Dedifferentiated amniotic fluid mesenchymal stem cell (primary cell): Measurements from ENCODE around the gene PCNA.
A peak's percentile ranks its signal among the peaks of the same experiment; 100 is the strongest.
"Not testable (repeated sequence)": the region's sequence is repeated elsewhere in the genome, so short reads cannot be mapped to it uniquely, and the experiment has no call there.

Experiments used
- DNase-seq: peaks from one replicate; pipeline ENCODE4 v3.0.0-alpha.2; 2016; ENCODE audit errors: extremely low spot score

The PCNA gene

DNA sequence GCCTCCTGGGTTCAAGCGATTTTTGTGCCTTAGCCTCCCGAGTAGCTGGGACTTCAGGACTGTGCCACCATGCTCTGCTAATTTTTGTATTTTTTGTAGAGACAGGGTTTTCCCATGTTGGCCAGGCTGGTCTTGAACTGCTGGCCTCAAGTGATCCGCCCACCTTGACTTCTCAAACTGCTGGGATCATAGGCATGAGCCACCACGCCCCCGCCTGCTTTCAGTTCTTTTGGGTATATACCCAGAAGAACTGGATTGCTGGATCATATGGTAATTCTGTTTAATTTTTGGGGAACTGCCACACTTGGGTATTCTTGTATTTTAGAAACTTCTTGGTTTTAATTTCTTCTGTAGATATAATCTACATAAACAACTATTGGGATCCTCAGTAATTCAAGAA, 24.1 kb upstream of the PCNA start:
- DNase-seq: no peak

- DNase-seq: no peak
These were observed 21.9 kb upstream of the PCNA start for GRCh38 chr20:5141615-5142014.

GRCh38 chr20:5140195-5140594, 20.4 kb upstream of the PCNA start:
- DNase-seq: no peak

- DNase-seq: no peak
These were observed 16.3 kb upstream of the PCNA start for GRCh38 chr20:5136096-5136495.

DNA sequence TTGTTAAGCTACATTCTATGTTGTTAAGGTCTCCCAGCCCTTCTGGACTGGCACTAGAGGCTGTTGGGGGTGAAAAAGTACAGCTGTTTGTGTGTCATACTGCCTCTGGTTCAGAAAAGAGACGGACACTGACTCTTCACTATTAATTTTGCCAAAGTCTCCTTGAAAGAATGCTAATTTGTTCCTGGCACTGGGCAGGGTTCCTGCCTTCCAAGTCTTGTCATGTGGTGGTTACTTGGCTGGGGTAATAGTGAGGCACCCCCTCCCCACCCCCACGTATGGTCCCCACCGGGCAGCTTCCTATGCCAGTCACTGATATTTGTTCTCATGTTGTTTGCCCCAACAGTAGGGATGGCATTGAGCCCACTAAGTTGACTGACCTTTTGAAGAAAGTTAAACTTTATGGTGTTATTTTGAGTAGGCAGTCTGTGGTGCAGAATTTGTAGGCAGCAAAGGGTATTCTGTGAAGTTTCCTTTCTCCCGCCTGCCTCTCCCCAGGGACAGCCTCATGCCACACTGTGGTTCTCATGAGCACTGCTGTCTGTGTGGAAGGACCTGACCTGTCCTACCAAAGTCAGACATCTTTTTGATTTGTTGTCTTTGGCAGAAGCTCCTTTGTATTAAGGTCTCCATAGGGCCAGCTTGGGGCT, 15.7 kb upstream of the PCNA start:
- no peak for DNase-seq

- DNase-seq: no peak
These were observed 14.2 kb upstream of the PCNA start for GRCh38 chr20:5133998-5134397.

DNA sequence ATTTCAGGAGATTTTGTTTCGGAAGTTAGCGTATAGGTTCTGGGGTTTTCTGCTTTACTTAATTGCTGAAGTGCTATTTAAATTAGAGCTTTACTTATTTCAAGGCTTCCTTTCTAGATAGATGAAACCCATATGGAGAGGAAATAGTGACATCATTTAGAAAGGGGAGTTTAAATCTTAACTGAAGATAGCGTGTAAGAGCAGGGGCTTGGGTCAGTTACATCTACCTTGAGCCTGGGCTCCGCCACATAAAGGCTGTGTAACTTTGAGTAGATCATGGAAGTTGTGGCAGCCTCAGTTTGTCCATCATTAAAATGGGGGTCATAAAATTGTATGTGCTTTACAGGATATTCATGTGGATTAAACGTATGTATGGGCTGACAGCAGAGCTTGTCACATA, 11.7 kb upstream of the PCNA start:
- DNase-seq: no peak

DNA sequence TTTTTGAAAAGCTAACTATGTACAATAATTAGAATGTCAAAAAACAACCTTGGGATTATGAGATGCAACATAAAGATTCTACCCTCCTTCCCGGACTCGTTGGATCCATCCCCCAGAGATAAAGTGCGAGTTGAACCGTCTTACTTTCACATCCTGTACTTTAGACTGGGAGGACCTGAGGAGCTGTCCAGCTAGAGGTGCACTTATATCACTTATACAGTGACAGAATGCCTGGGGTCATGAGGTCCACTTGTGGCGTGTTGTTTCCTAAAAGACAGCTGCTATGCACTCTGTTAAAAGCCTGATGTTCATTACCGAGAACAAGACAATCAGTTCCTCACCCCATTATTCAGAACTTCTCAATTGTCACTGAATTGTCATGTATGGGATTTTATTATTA, 9.1 kb upstream of the PCNA start:
- no peak for DNase-seq

DNA sequence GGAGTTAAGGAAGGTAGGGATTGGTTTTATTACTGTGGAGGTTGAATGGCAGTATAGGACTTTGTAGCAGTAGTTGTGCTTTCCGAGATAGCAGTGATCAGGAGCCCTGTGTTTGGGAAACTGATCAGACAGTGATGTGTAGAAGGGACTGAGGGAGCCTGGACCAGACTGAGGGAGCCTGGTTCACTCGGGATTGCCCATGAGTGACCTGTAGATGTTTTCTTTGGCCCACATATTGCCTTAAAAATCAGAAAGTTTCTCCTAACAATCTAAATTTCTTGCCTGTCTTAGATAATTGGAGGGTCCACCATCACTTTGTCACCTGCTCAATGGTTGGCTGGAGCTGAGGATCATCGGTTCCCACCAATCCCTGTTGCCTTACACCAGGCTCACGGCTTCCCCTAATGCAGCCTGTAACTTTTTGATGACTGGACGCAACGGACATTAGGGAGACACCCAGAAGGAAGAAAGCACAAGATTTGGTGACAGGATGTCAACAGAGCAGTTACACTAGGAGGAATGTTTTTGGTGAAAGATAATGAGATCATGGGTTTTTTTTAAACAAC, 8.2 kb upstream of the PCNA start:
- DNase-seq: no peak

DNA sequence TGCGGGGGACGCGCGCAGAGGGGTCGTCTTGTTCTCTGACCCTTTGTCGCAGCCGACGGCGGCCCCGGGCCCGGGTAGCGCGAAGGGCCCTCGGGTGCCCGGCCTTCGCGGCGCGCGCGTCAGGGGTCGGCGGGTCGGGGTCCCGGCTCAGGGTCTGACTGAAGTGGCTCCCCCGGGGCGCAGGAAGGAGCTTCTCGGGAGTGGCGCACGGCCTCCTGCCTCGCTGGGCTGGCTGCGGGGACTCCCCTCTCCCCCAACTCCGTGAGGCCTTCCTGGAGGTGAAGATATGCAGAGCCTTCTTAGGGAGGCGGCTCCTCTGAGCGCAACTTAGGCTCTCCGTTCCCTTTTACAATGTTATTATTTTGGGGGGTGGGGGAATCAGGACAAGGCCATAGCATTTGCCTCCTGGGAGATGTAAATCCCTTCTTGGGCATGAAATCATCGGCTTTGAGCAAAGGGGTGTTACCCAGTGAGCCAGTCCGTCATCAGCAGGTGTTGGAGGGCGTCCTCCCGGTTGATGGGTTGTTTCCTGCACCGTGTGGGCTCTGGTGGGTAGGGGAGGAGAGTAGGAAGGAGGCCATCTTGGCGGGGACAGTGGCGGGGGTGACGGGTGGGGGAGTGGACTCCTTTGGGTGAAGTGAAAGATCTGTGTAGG, 7.6 kb upstream of the PCNA start:
- DNase-seq: no peak

- DNase-seq: peak; percentile 97
These were observed 6.9 kb upstream of the PCNA start, which contains the start of gene CDS2 for GRCh38 chr20:5126512-5127203. Gene CDS2 (plus strand): TSS chr20:5127008. CDS start chr20:5127093, 85 bp downstream.

- DNase-seq: no peak
These were observed 3.1 kb upstream of the PCNA start for GRCh38 chr20:5122873-5123260.

GRCh38 chr20:5120185-5120476, 373 bp upstream of the PCNA start:
- DNase-seq: no peak

DNA sequence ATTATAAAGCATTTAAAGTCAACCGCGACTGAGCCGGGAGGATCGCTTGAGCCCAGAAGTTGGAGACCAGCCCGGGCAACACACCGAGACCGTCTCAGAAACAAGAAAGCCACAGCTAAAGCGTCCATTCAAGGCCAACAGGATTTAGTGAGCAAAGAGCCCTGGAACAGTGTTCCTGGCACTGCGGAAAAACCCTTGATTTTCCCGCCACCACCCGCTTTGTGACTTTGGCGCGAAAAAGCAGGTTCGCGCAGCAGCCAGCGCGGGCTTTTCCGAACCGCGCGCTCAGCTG, 669 bp downstream of the PCNA start:
- no peak for DNase-seq

- DNase-seq: no peak
These were observed 1.3 kb downstream of the PCNA start for GRCh38 chr20:5118220-5119142.

DNA sequence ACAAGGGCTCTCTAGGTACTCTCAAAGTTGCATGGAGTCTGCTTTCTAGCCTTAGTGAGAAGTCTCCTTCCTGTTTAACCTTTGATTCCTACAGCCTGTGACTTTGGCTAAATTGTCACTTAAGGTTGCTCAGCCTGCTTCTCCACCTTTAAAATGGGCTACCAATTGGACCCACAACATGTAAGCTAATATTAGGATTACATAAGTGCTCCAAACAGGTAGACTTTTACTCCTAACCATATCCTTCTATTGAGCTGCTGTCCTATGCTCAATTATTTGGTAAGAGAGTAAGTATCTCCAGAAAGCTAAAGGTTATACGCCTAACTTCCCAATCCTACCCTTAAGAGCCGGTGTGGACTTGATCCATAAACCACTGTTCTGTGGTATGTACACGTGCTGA, 2.9 kb downstream of the PCNA start:
- DNase-seq: no peak

- DNase-seq: no peak
These were observed 5.4 kb downstream of the PCNA start for GRCh38 chr20:5114403-5114802.

- DNase-seq: no peak
These were observed 6.2 kb downstream of the PCNA start for GRCh38 chr20:5113615-5113986.

DNA sequence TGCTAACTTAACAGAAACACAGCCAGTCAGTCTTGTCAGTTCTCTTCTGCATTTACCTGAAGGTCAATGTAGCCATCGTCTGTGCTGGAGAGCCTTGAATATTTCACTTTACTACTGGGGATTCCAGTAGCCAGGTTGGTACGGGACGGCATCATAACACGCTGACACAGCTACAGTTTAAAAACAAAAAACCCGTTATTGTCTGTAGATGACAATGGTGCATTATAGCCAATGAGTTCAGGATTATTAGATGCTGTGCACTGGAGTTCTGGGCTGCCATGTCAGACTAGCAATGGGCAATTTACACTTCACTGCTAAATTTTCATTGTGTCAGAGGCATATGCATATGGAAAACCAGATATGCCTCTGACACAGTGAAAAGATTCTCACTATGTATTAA, 10.5 kb downstream of the PCNA start:
- no peak for DNase-seq

- no peak for DNase-seq
These were observed 15.3 kb downstream of the PCNA start for GRCh38 chr20:5104479-5104878.

- DNase-seq: peak; percentile 48
These were observed 18.9 kb downstream of the PCNA start for GRCh38 chr20:5100684-5101347.

DNA sequence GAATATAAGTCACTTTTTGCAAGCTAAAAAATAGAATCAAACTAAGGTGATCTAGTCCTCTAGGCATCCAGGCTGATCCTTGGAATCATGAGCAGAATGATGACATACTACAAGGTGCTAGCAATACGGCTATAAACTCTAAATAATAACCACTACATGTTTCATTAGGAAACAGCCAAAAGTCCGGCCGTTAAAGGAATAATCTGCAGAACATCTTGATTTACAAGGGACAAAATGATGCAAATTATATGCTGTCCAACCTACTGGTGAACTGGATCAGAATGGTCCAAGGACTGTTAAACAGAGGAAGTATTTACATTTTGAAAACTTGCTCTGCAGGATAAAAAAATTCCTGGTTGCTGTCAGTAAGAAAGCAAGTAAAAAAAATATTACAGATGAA, 19.8 kb downstream of the PCNA start:
- not testable (repeated sequence) for DNase-seq
